Measurements from ENCODE around the gene OLIG2. TPM values are rescaled to one million over a fixed set of nuclear protein-coding genes. Genes with fewer than 3 reads are reported as not detected.

Gene OLIG2
- total RNA-seq: not detected
- long read RNA-seq: 0 reads

- H3K27ac ChIP-seq (replicated peaks): no peak within 1 kb of the TSS
- no peak for DNase-seq
- H3K27me3 ChIP-seq (ENCODE audit: low read depth): peaks cover 100% of the 10 kb centered on the region
- intact Hi-C loops (cut with micrococcal nuclease): no loop called here
- H3K4me1 ChIP-seq: peaks cover 65% of the 10 kb centered on the region
- H3K4me3 ChIP-seq: peak within 1 kb of the TSS; percentile 25
- no peaks in the 10 kb centered on the region for H3K36me3 ChIP-seq
- H3K9me3 ChIP-seq (replicated peaks): no peaks in the 10 kb centered on the region
- no peak for TF ChIP-seq CTCF (IDR thresholded peaks at IDR 0.05; ENCODE audit: borderline replicate concordance)
These were observed at the start of gene OLIG2 for GRCh38 chr21:33025489-33026442. OLIG2 (plus strand) TSS chr21:33025935; CDS start chr21:33026863, 928 bp downstream.

GRCh38 chr21:32976791-32977190 lies 48.9 kb upstream of the OLIG2 start:
- intact Hi-C loops (cut with micrococcal nuclease): no loop called here
- DNase-seq: no peak
- peaks cover 69% of the 10 kb centered on the region for H3K27me3 ChIP-seq (ENCODE audit: low read depth)

GRCh38 chr21:32977216-32977615 lies 48.5 kb upstream of the OLIG2 start:
- Histone ChIP-seq H3K27ac (replicated peaks) (no peak overlapping the region), H3K36me3 (no peaks in the 10 kb centered on the region), H3K4me3 (no peak overlapping the region), H3K27me3 (ENCODE audit: low read depth) (peaks cover 70% of the 10 kb centered on the region), H3K9me3 (replicated peaks) (no peaks in the 10 kb centered on the region), H3K4me1 (no peaks in the 10 kb centered on the region)
- intact Hi-C loops (cut with micrococcal nuclease): no loop called here
- TF ChIP-seq CTCF (IDR thresholded peaks at IDR 0.05; ENCODE audit: borderline replicate concordance): no peak
- no peak for DNase-seq

More at GRCh38 chr21:32976791-32977190, 48.9 kb upstream of the OLIG2 start:
- H3K36me3 ChIP-seq: no peaks in the 10 kb centered on the region
- H3K27ac ChIP-seq (replicated peaks): no peak overlapping the region
- TF ChIP-seq CTCF (IDR thresholded peaks at IDR 0.05; ENCODE audit: borderline replicate concordance): no peak
- no peaks in the 10 kb centered on the region for H3K9me3 ChIP-seq (replicated peaks)
- H3K4me3 ChIP-seq: no peak overlapping the region
- no peaks in the 10 kb centered on the region for H3K4me1 ChIP-seq

GRCh38 chr21:32978331-32979270 lies 47.1 kb upstream of the OLIG2 start:
- Histone ChIP-seq H3K4me1 (no peaks in the 10 kb centered on the region), H3K9me3 (replicated peaks) (no peaks in the 10 kb centered on the region), H3K27me3 (ENCODE audit: low read depth) (peaks cover 80% of the 10 kb centered on the region), H3K36me3 (no peaks in the 10 kb centered on the region), H3K27ac (replicated peaks) (no peak overlapping the region), H3K4me3 (no peak overlapping the region)
- intact Hi-C loops (cut with micrococcal nuclease): no loop called here
- no peak for DNase-seq
- TF ChIP-seq CTCF (IDR thresholded peaks at IDR 0.05; ENCODE audit: borderline replicate concordance): no peak

GRCh38 chr21:32979598-32980268 lies 46.0 kb upstream of the OLIG2 start:
- intact Hi-C loops (cut with micrococcal nuclease): no loop called here
- no peak overlapping the region for H3K4me3 ChIP-seq
- TF ChIP-seq CTCF (IDR thresholded peaks at IDR 0.05; ENCODE audit: borderline replicate concordance): no peak
- H3K36me3 ChIP-seq: no peaks in the 10 kb centered on the region
- no peaks in the 10 kb centered on the region for H3K9me3 ChIP-seq (replicated peaks)
- no peak overlapping the region for H3K27ac ChIP-seq (replicated peaks)
- peaks cover 85% of the 10 kb centered on the region for H3K27me3 ChIP-seq (ENCODE audit: low read depth)
- DNase-seq: no peak
- no peaks in the 10 kb centered on the region for H3K4me1 ChIP-seq
